Gastroesophageal sphincter (tissue), 4 donors: ENCODE measurements around the gene CYB5B. TPM values are rescaled to one million over a fixed set of nuclear protein-coding genes. Genes with fewer than 3 reads are reported as not detected.
A peak's percentile ranks its signal among the peaks of the same experiment; 100 is the strongest.

Experiments
- ATAC-seq: fragments of 150-250 bp; one replicate; pipeline ENCODE4 v1.9.1; 2016; ENCODE audit warnings: mild to moderate bottlenecking, moderate library complexity
- H3K27ac ChIP-seq, 4 donors: fragments of 200-600 bp; sonication (generic) in 3 of 4; 1 replicate in 3 of 4; 2 replicates in 1 of 4; pipeline ENCODE4 v1.5.1; 2016 to 2019
- H3K27me3 ChIP-seq: fragments of 200-600 bp; sonication (generic); one replicate; pipeline ENCODE4 v1.5.1; 2019
- H3K36me3 ChIP-seq, 2 donors: fragments of 200-600 bp; sonication (generic); one replicate each; pipeline ENCODE4 v1.5.1; 2019; ENCODE audit warnings: control low read depth in 1 of 2
- H3K4me1 ChIP-seq, 3 donors: fragments of 200-600 bp; sonication (generic); 1 replicate in 2 of 3; 2 replicates in 1 of 3; pipeline ENCODE4 v1.5.1; 2016 to 2019; ENCODE audit warnings: control low read depth in 2 of 3
- H3K4me3 ChIP-seq, 2 donors: fragments of 200-600 bp; sonication (generic); one replicate each; pipeline ENCODE4 v1.5.1; 2019; ENCODE audit warnings: mild to moderate bottlenecking in 1 of 2, moderate library complexity in 1 of 2
- H3K9me3 ChIP-seq, 3 donors: fragments of 200-600 bp; sonication (generic); one replicate each; pipeline ENCODE4 v1.5.1; 2017 to 2019; ENCODE audit warnings: control low read depth in 2 of 3
- EP300 ChIP-seq: sonication (generic); formaldehyde crosslinking; IDR thresholded peaks from one replicate; pipeline ENCODE4 v1.6.1; 2017; ENCODE audit warnings: antibody characterized with exemption, mild to moderate bottlenecking
- POLR2A ChIP-seq, 2 donors: fragments of 450-650 bp; IDR thresholded peaks; one replicate each; pipeline ENCODE4 v1.6.1; 2017; ENCODE audit warnings: antibody characterized with exemption in 2 of 2, mild to moderate bottlenecking in 2 of 2, moderate library complexity in 1 of 2
- POLR2AphosphoS5 ChIP-seq: sonication (generic); formaldehyde crosslinking; IDR thresholded peaks from one replicate; pipeline ENCODE4 v1.6.1; 2017; ENCODE audit warnings: antibody characterized with exemption
- WGBS, 2 donors: methylation state at CpG; one replicate each; pipeline ENCODE4 v1.1.5; 2018; ENCODE audit warnings: low coverage in 1 of 2; 5-methylcytosine and 5-hydroxymethylcytosine counted together
- total RNA-seq, 4 donors: library from RNA; depleted of rRNA; stranded (reverse); fragments of >200 nt; gene quantifications; one replicate each; pipeline ENCODE4 v1.1.0, GENCODE V29; 2016
- TF ChIP-seq, protein P1 (sequence below), 4 experiments: fragments of 200-600 bp in 2 of 4; fragments of 450-650 bp in 2 of 4; sonication (generic) in 1 of 4; IDR thresholded peaks; one replicate each; pipeline ENCODE4 v1.5.1; 2017 to 2019; ENCODE audit warnings: antibody characterized with exemption in 4 of 4, mild to moderate bottlenecking in 2 of 4, moderate library complexity in 2 of 4

Gene CYB5B
- total RNA-seq, 4 donors from 2014 or later = 33.4 to 63.8 (median 37.8) TPM

DNA sequence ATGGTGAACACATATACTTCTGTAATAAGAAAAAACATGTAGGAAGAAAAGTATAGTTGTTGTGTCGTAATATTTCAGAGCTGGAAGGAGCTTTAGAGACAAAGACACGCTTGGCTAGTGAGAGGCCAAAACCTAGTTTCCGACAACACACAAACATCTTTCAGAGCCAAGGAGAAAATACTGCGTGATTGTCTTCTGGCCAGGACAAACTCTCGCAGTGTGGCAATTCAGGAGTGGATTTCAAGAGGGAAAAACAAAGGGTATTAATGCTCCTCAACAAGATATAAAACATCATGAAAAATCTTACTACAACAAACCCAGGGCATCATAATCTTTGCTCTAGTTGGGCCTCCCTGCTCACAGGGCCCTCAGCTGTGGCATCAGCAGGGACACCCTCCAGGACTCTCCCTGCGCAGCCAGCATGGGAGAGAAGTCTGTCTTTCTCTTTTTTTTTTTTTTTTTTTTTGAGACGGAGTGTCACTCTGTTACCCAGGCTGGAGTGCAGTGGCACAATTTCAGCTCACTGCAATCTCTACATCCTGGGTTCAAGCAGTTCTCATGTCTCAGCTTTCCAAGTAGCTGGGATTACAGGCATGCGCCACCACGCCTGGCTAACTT is 66.4 kb downstream of the CYB5B start:
- no peak overlapping the region for H3K4me3 ChIP-seq
- 74 to 80% methylated on average over 6 to 8 of the region's 9 CpGs for WGBS, 2 donors
- H3K4me1 ChIP-seq = no peaks in the 10 kb centered on the region
- no peak for TF ChIP-seq POLR2AphosphoS5
- TF ChIP-seq, protein P1, sequence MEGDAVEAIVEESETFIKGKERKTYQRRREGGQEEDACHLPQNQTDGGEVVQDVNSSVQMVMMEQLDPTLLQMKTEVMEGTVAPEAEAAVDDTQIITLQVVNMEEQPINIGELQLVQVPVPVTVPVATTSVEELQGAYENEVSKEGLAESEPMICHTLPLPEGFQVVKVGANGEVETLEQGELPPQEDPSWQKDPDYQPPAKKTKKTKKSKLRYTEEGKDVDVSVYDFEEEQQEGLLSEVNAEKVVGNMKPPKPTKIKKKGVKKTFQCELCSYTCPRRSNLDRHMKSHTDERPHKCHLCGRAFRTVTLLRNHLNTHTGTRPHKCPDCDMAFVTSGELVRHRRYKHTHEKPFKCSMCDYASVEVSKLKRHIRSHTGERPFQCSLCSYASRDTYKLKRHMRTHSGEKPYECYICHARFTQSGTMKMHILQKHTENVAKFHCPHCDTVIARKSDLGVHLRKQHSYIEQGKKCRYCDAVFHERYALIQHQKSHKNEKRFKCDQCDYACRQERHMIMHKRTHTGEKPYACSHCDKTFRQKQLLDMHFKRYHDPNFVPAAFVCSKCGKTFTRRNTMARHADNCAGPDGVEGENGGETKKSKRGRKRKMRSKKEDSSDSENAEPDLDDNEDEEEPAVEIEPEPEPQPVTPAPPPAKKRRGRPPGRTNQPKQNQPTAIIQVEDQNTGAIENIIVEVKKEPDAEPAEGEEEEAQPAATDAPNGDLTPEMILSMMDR (IDR thresholded peaks at IDR 0.05) = no peak
- TF ChIP-seq EP300 = no peak
- TF ChIP-seq POLR2A (IDR thresholded peaks at IDR 0.05) = no peak
- H3K27me3 ChIP-seq = no peaks in the 10 kb centered on the region
- no peak for ATAC-seq
- no peaks in the 10 kb centered on the region for H3K9me3 ChIP-seq
- H3K27ac ChIP-seq = no peak overlapping the region
- H3K36me3 ChIP-seq = no peaks in the 10 kb centered on the region

DNA sequence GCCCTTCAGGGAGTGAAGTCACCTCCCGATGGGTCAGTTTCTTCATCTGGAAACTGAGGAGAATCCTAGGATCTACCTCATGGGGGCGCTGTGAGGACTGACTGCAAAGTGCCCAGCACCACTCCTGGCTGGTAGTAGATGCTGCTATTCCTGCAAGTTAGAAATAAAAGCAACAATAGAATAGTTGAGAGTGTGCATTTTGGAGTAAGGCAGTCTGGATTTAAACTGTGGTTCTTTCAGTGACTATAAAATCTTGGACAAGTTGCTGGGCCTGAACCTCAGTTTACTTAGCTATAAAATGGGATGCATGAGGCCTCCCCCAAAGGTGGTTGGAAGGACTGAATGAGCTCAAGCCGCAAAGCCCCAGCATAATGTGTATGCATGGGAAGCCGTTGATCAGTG is 70.6 kb downstream of the CYB5B start:
- Histone ChIP-seq H3K4me3 (no peak overlapping the region), H3K36me3 (no peaks in the 10 kb centered on the region), H3K9me3 (no peaks in the 10 kb centered on the region), H3K4me1 (no peaks in the 10 kb centered on the region), H3K27ac (no peak overlapping the region), H3K27me3 (no peaks in the 10 kb centered on the region)
- TF ChIP-seq, protein P1 (IDR thresholded peaks at IDR 0.05) = peak in 1 of 4 experiments; percentile 18
- TF ChIP-seq EP300 = no peak
- WGBS, 2 donors = 64 to 83% methylated on average over 1 to 4 of the region's 4 CpGs
- ATAC-seq = no peak

DNA sequence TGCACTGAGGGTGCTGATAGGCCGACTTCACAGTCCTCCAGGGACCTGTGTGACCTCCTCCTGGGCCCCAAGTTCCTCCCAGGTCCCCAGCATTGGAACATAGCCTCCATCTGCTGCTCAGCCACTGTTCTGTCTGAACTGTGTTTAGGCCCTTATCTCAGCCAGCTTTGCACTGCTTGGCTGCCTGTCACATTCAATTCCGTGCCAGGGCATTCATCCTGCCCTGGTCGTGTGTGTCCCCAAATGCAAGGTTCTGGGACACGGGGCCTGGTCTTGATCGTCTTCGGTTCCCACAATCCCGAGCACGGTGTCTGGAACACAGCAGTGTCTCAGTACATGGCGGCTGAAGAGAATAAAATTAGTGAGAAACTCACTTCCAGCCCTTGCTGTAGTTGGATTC is 71.4 kb downstream of the CYB5B start:
- H3K9me3 ChIP-seq = no peaks in the 10 kb centered on the region
- no peaks in the 10 kb centered on the region for H3K27me3 ChIP-seq
- no peak for ATAC-seq
- no peaks in the 10 kb centered on the region for H3K36me3 ChIP-seq
- TF ChIP-seq, protein P1 (IDR thresholded peaks at IDR 0.05) = no peak
- no peak for TF ChIP-seq POLR2AphosphoS5
- no peak for TF ChIP-seq POLR2A (IDR thresholded peaks at IDR 0.05)
- TF ChIP-seq EP300 = no peak
- 80% methylated on average over 1 of the region's 9 CpGs; no CpG with 5 or more reads in 1 of the 2 donors for WGBS, 2 donors
- no peaks in the 10 kb centered on the region for H3K4me1 ChIP-seq
- no peak overlapping the region for H3K27ac ChIP-seq
- H3K4me3 ChIP-seq = no peak overlapping the region

DNA sequence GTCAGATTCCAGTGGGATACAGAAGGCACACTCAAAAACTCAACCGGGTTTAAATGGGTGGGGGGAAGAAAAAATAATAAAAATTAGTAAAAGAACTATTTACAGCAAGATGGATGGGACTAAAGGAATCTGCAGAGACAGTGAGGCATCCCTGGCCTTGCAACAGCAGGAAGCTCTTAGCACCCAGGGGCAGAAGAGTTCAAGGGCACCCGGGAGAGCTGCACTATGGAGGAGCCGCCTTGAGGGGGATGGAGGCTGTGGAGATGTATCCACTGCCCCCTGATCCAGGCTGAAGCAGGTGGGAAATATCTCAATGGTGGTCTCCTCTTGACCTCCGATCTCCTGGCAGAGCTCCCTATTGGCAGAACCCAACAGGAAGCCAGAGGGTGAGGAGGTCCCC is 72.0 kb downstream of the CYB5B start:
- Histone ChIP-seq H3K27me3 (no peaks in the 10 kb centered on the region), H3K9me3 (no peaks in the 10 kb centered on the region), H3K4me1 (no peaks in the 10 kb centered on the region), H3K4me3 (no peak overlapping the region), H3K36me3 (no peaks in the 10 kb centered on the region), H3K27ac (no peak overlapping the region)
- TF ChIP-seq POLR2A (IDR thresholded peaks at IDR 0.05) = no peak
- TF ChIP-seq POLR2AphosphoS5 = no peak
- TF ChIP-seq, protein P1 (IDR thresholded peaks at IDR 0.05) = no peak
- TF ChIP-seq EP300 = no peak
- 76% methylated on average over 4 of the region's 4 CpGs; no CpG with 5 or more reads in 1 of the 2 donors for WGBS, 2 donors
- ATAC-seq = no peak

DNA sequence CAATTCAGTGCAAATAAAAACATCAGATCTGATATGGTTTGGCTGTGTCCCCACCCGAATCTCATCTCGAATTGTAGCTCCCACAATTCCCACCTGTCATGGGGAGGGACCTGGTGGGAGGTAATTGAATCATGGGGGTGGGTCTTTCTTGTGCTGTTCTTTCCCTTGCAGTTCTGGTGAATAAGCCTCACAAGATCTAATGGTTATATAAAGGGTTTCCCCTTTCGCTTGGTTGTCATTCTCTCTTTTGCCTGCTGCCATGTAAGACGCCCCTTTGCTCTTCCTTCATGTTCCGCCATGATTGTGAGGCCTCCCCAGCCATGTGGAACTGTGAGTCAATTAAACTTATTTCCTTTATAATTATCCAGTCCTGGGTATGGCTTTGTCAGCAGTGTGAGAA is 72.5 kb downstream of the CYB5B start:
- 81 to 94% methylated on average over 2 to 3 of the region's 5 CpGs for WGBS, 2 donors
- TF ChIP-seq POLR2A (IDR thresholded peaks at IDR 0.05) (no peak), EP300 (no peak), POLR2AphosphoS5 (no peak)
- TF ChIP-seq, protein P1 (IDR thresholded peaks at IDR 0.05) = no peak
- Histone ChIP-seq H3K4me1 (no peaks in the 10 kb centered on the region), H3K36me3 (no peaks in the 10 kb centered on the region), H3K9me3 (no peaks in the 10 kb centered on the region), H3K27ac (no peak overlapping the region), H3K27me3 (no peaks in the 10 kb centered on the region), H3K4me3 (no peak overlapping the region)
- no peak for ATAC-seq
